ENCODE data around the gene FTSJ1.

- TF ChIP-seq EZH2 (IDR thresholded peaks at IDR 0.05; ENCODE audit: low read length, unreplicated experiment) (no peak), CTCF (conservative IDR thresholded peaks at IDR 0.05; ENCODE audit: low read depth, low read length) (no peak)
These were observed 4.5 kb upstream of the FTSJ1 start for GRCh38 chrX:48471504-48471903.

Data from PC-3 (cell line).